SK-N-SH (cell line): ENCODE data around the gene TMEM51.

Experiments
- CTCF ChIP-seq: fragments of 200-600 bp; sonication (generic); IDR thresholded peaks from 2 replicates; pipeline ENCODE4 v1.6.1; 2017; ENCODE audit warnings: antibody characterized with exemption, mild to moderate bottlenecking, moderate library complexity
- FOXM1 ChIP-seq: IDR thresholded peaks from 2 replicates; pipeline ENCODE4 v1.4.0; 2012; ENCODE audit warnings: low read depth, mild to moderate bottlenecking
- NRF1 ChIP-seq: IDR thresholded peaks from 2 replicates; pipeline ENCODE4 v1.6.1; 2012; ENCODE audit warnings: low read depth, mild to moderate bottlenecking, low read length
- POLR2AphosphoS5 ChIP-seq: IDR thresholded peaks from 2 replicates; pipeline ENCODE4 v1.6.1; 2012; ENCODE audit warnings: low read depth, low read length
- SMC3 ChIP-seq: IDR thresholded peaks from 2 replicates; pipeline ENCODE4 v1.6.1; 2012; ENCODE audit warnings: low read depth, low read length, improper control_type of control experiment
- USF1 ChIP-seq: IDR thresholded peaks from 2 replicates; pipeline ENCODE4 v1.4.0; 2012; ENCODE audit warnings: low read depth, borderline replicate concordance

GRCh38 chr1:15195420-15196052 is 42.0 kb downstream of the TMEM51 start:
- TF ChIP-seq POLR2AphosphoS5: no peak
- TF ChIP-seq NRF1: no peak
- no peak for TF ChIP-seq CTCF
- TF ChIP-seq SMC3: no peak
- TF ChIP-seq FOXM1: no peak
- TF ChIP-seq USF1: no peak
